Measurements from ENCODE around the gene LBR.
A peak's percentile ranks its signal among the peaks of the same experiment; 100 is the strongest.

Gene LBR

GRCh38 chr1:225355863-225356262 is 72.0 kb downstream of the LBR start (continued):
- TF ChIP-seq AEBP2 (tag by site-specific recombination; IDR thresholded peaks at IDR 0.05; ENCODE audit: borderline replicate concordance) (no peak), ZNF433 (tag by site-specific recombination; IDR thresholded peaks at IDR 0.05; ENCODE audit: low read depth) (no peak), ZNF837 (tag by site-specific recombination; IDR thresholded peaks at IDR 0.05) (no peak), ZNF138 (tag by site-specific recombination; IDR thresholded peaks at IDR 0.05; ENCODE audit: borderline replicate concordance) (no peak), ZBTB8A (tag by site-specific recombination; IDR thresholded peaks at IDR 0.05) (peak; percentile 25; the same call in 1 of the 2 replicates)
- TF ChIP-seq, protein P1, sequence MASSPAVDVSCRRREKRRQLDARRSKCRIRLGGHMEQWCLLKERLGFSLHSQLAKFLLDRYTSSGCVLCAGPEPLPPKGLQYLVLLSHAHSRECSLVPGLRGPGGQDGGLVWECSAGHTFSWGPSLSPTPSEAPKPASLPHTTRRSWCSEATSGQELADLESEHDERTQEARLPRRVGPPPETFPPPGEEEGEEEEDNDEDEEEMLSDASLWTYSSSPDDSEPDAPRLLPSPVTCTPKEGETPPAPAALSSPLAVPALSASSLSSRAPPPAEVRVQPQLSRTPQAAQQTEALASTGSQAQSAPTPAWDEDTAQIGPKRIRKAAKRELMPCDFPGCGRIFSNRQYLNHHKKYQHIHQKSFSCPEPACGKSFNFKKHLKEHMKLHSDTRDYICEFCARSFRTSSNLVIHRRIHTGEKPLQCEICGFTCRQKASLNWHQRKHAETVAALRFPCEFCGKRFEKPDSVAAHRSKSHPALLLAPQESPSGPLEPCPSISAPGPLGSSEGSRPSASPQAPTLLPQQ (tag by site-specific recombination; IDR thresholded peaks at IDR 0.05) = no peak

DNA sequence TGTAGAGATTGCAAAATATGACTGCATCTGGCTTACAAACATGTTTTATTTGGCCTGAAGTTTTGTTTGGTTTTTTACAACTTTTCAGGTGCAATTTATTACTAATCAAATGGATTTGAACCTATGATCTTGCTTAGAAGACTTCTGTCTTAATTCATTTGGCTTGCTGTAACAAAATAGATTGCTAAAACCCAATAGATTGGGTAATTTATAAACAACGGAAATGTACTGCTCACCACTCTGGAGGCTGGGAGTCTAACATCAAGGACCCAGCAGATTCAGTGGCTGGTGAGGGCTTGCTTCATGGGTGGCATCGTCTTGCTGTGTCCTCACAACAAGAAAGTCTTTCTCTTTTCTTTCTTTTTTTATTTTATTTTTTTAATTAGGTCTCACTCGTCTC is 72.9 kb downstream of the LBR start:
- no peaks in the 10 kb centered on the region for H3K9me3 ChIP-seq (ENCODE audit: control insufficient read depth, insufficient read depth, low read depth, low read length)
- ChIA-PET CTCF (no interaction called here), POLR2A (no interaction called here)
- TF ChIP-seq ZNF398 (tag by site-specific recombination; IDR thresholded peaks at IDR 0.05) = peak; percentile 17; the same call in 1 of the 2 replicates
- no peak for TF ChIP-seq ZNF76 (tag by site-specific recombination; IDR thresholded peaks at IDR 0.05; ENCODE audit: borderline replicate concordance, low read depth)
- TF ChIP-seq ZBTB17 (tag by site-specific recombination; IDR thresholded peaks at IDR 0.05) = 0 out of 2 replicates have a peak, but pooled peaks have one; percentile 15
- no peak overlapping the region for H3K27ac ChIP-seq (ENCODE audit: extremely low read depth, low read depth, low read length)
- no peaks in the 10 kb centered on the region for H3K4me1 ChIP-seq (ENCODE audit: control insufficient read depth, insufficient read depth, low read length)
- no peaks in the 10 kb centered on the region for H3K36me3 ChIP-seq (ENCODE audit: control insufficient read depth in 2 of 2, insufficient read depth in 1 of 2, low read length in 2 of 2)
- H3K4me3 ChIP-seq (ENCODE audit: low read depth, low read length) = no peak overlapping the region

Measured in HEK293 (cell line).